IMR-90 (cell line): ENCODE data around the gene GLCE. TPM values are rescaled to one million over a fixed set of nuclear protein-coding genes. Genes with fewer than 3 reads are reported as not detected.
A peak's percentile ranks its signal among the peaks of the same experiment; 100 is the strongest.

ENCODE experiments used
- ATAC-seq: fragments of 200-7000 bp; cut with Tn5 transposase; 2 replicates; pipeline ENCODE4 v1.9.1; 2020; ENCODE audit warnings: low read depth, mild to moderate bottlenecking, moderate library complexity
- BruUV-seq: library from RNA; stranded (reverse); fragments of 400-500 nt; replicated peaks from 2 replicates; lab custom pipeline; 2021; lab: Mats Ljungman, UMichigan
- CTCF ChIA-PET: fragments of 300-600 bp; formaldehyde crosslinking; extraction: SDS; loops from one replicate; lab custom pipeline; 2021; ENCODE audit warnings: antibody characterized with exemption; lab: Yijun Ruan, JAX
- POLR2A ChIA-PET: fragments of 300-600 bp; sonication (Branson Sonifier 250); formaldehyde crosslinking; loops from one replicate; lab custom pipeline; 2022; ENCODE audit warnings: antibody characterized with exemption; ENCODE audit not compliant: unreplicated experiment; lab: Charles Lee
- DNase-seq: peaks from one replicate; pipeline ENCODE4 v3.0.0; 2013
- H2AFZ ChIP-seq: replicated peaks from 2 replicates; pipeline ENCODE3; 2013; ENCODE audit warnings: low read length, mild to moderate bottlenecking; ENCODE audit not compliant: poor library complexity
- H2AK5ac ChIP-seq: 2 replicates; pipeline ENCODE4 v1.6.1; 2013; ENCODE audit warnings: low read depth, low read length, inconsistent platforms
- H2AK9ac ChIP-seq: replicated peaks from 2 replicates; pipeline ENCODE3; 2013; ENCODE audit warnings: mild to moderate bottlenecking, low read depth, low read length, moderate library complexity; ENCODE audit not compliant: poor library complexity
- H2BK120ac ChIP-seq: 2 replicates; pipeline ENCODE4 v1.6.1; 2013; ENCODE audit warnings: low read depth, low read length, inconsistent platforms
- H2BK15ac ChIP-seq: 3 replicates; pipeline ENCODE4 v1.6.1; 2013; ENCODE audit warnings: low read depth, low read length, inconsistent platforms
- H2BK20ac ChIP-seq: 2 replicates; pipeline ENCODE4 v1.6.1; 2013; ENCODE audit warnings: low read depth, mild to moderate bottlenecking, inconsistent platforms, low read length, moderate library complexity
- H2BK5ac ChIP-seq: 2 replicates; pipeline ENCODE4 v1.6.1; 2013; ENCODE audit warnings: mild to moderate bottlenecking, low read depth, low read length, inconsistent platforms; ENCODE audit not compliant: poor library complexity, severe bottlenecking
- H3K14ac ChIP-seq: replicated peaks from 2 replicates; pipeline ENCODE4 v1.6.1; 2013; ENCODE audit warnings: low read depth, low read length, inconsistent platforms
- H3K18ac ChIP-seq: 2 replicates; pipeline ENCODE4 v1.6.1; 2013; ENCODE audit warnings: low read depth, low read length, control low read depth
- H3K23ac ChIP-seq: 2 replicates; pipeline ENCODE4 v1.6.1; 2013; ENCODE audit warnings: low read depth, low read length, inconsistent platforms
- H3K27ac ChIP-seq: 2 replicates; pipeline ENCODE4 v1.5.1; 2013; ENCODE audit warnings: mild to moderate bottlenecking, control low read depth, low read length; ENCODE audit not compliant: insufficient read depth
- H3K27me3 ChIP-seq: 2 replicates; pipeline ENCODE4 v1.6.1; 2013; ENCODE audit warnings: low read length; ENCODE audit not compliant: control insufficient read depth, insufficient read depth
- H3K36me3 ChIP-seq: 2 replicates; pipeline ENCODE4 v1.6.1; 2013; ENCODE audit warnings: low read length, mixed read lengths; ENCODE audit not compliant: control insufficient read depth, insufficient read depth
- H3K4ac ChIP-seq: 2 replicates; pipeline ENCODE4 v1.6.1; 2013; ENCODE audit warnings: low read depth, low read length, inconsistent platforms
- H3K4me1 ChIP-seq: 2 replicates; pipeline ENCODE4 v1.6.1; 2013; ENCODE audit warnings: low read length, mixed read lengths; ENCODE audit not compliant: control insufficient read depth, insufficient read depth
- H3K4me2 ChIP-seq: 2 replicates; pipeline ENCODE4 v1.6.1; 2013; ENCODE audit warnings: low read depth, mild to moderate bottlenecking, control low read depth, low read length, moderate library complexity
- H3K4me3 ChIP-seq: 2 replicates; pipeline ENCODE4 v1.5.1; 2013; ENCODE audit warnings: low read depth, mild to moderate bottlenecking, control low read depth, low read length, moderate library complexity; ENCODE audit not compliant: insufficient read depth
- H3K56ac ChIP-seq: 2 replicates; pipeline ENCODE4 v1.6.1; 2013; ENCODE audit warnings: low read length, inconsistent platforms; ENCODE audit not compliant: insufficient read depth; ENCODE audit errors: extremely low read depth
- H3K79me1 ChIP-seq, 2 experiments: 2 replicates each; pipeline ENCODE4 v1.6.1; 2013; ENCODE audit warnings: low read length in 2 of 2, inconsistent platforms in 1 of 2, low read depth in 1 of 2
- H3K9ac ChIP-seq: 2 replicates; pipeline ENCODE4 v1.6.1; 2013; ENCODE audit warnings: low read depth, low read length, control low read depth
- H3K9me1 ChIP-seq: 2 replicates; pipeline ENCODE4 v1.6.1; 2013; ENCODE audit warnings: low read length, inconsistent platforms; ENCODE audit not compliant: insufficient read depth
- H3K9me3 ChIP-seq: 2 replicates; pipeline ENCODE4 v1.6.1; 2013; ENCODE audit warnings: low read length; ENCODE audit not compliant: control insufficient read depth, insufficient read depth
- H4K20me1 ChIP-seq: 2 replicates; pipeline ENCODE4 v1.6.1; 2013; ENCODE audit warnings: low read length, inconsistent platforms; ENCODE audit not compliant: insufficient read depth
- H4K5ac ChIP-seq: 2 replicates; pipeline ENCODE4 v1.6.1; 2013; ENCODE audit warnings: mild to moderate bottlenecking, low read depth, low read length, control low read depth
- H4K8ac ChIP-seq, 2 experiments: 2 replicates each; pipeline ENCODE4 v1.6.1; 2013; ENCODE audit warnings: low read depth in 2 of 2, low read length in 2 of 2, control low read depth in 1 of 2, inconsistent platforms in 1 of 2
- H4K91ac ChIP-seq: 2 replicates; pipeline ENCODE4 v1.6.1; 2013; ENCODE audit warnings: low read depth, low read length, inconsistent platforms; ENCODE audit not compliant: insufficient read depth
- CEBPB ChIP-seq: IDR thresholded peaks from 2 replicates; pipeline ENCODE4 v1.6.1; 2012; ENCODE audit warnings: low read depth, low read length, improper control_type of control experiment
- MAFK ChIP-seq: IDR thresholded peaks from 2 replicates; pipeline ENCODE4 v1.6.1; 2012; ENCODE audit warnings: low read depth, low read length, improper control_type of control experiment
- RAD21 ChIP-seq: IDR thresholded peaks from 2 replicates; pipeline ENCODE4 v1.6.1; 2012; ENCODE audit warnings: low read length, improper control_type of control experiment
- RCOR1 ChIP-seq: IDR thresholded peaks from 2 replicates; pipeline ENCODE4 v1.6.1; 2012; ENCODE audit warnings: mild to moderate bottlenecking, low read length, improper control_type of control experiment; ENCODE audit not compliant: insufficient replicate concordance
- WGBS, 2 experiments: methylation state at CpG; one replicate each; pipeline versions ENCODE4 v1.1.5 to v1.1.7; 2013; ENCODE audit warnings: missing lambda C conversion rate in 2 of 2; ENCODE audit not compliant: insufficient read length in 1 of 2; ENCODE audit errors: extremely low coverage in 2 of 2; 5-methylcytosine and 5-hydroxymethylcytosine counted together
- dilution Hi-C: fragments of 300-500 bp; cut with HindIII; formaldehyde crosslinking; loops from one replicate; pipeline ENCODE4 v1.14.3; 2018; ENCODE audit warnings: low sequenced_read_pairs; ENCODE audit not compliant: unreplicated experiment
- in situ Hi-C: fragments of 300-500 bp; cut with MboI; formaldehyde crosslinking; loops from 3 replicates; pipeline ENCODE4 v1.14.3; 2019; ENCODE audit warnings: low sequenced_read_pairs, inconsistent platforms, mixed read lengths
- intact Hi-C: fragments of 100-400 bp; cut with micrococcal nuclease; formaldehyde crosslinking; loops from 2 replicates; pipeline ENCODE4 v1.10.0; 2022
- polyA plus RNA-seq, 3 experiments: library from polyadenylated mRNA; depleted of rRNA; stranded (reverse); fragments of >200 nt; gene quantifications; 2 replicates each; pipeline ENCODE4 v1.2.3, GENCODE V29; 2012; ENCODE audit warnings: low replicate concordance in 1 of 3
- total RNA-seq: library from RNA; depleted of rRNA; stranded (reverse); fragments of >200 nt; gene quantifications from 2 replicates; pipeline ENCODE4 v1.2.3, GENCODE V29; 2012

GLCE gene
- total and polyA plus RNA-seq, 2 of the 4 experiments (the other 2 are of a cell fraction): 15.3 to 29.6 TPM

DNA sequence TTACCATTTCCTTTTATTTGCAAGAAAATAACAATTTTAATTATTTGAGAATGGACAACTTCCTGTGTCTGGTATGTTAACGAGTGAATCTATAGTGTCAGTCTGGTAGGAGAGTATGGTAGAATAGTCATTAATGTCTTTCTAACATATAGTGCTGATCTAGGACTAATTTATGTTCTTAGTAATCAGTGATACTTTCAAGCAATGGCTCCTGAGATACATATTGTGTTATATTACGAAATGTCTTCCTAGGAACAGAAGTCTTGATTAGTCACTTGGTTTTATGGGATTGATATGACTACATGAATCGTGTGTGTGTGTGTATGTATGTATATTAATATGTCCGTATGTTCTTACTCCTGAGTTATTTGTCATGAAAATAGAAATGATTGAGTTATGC, 71.7 kb downstream of the GLCE start:
- no peak overlapping the region for H2BK5ac ChIP-seq
- no peak for ATAC-seq
- no peak overlapping the region for H3K23ac ChIP-seq
- H3K4me1 ChIP-seq: no peaks in the 10 kb centered on the region
- no peak overlapping the region for H4K91ac ChIP-seq
- H3K27ac ChIP-seq: no peak overlapping the region
- DNase-seq: peak; percentile 7
- H2BK15ac ChIP-seq: no peak overlapping the region
- CTCF ChIA-PET: no interaction called here
- no peak overlapping the region for H4K8ac ChIP-seq
- H3K14ac ChIP-seq: no peak overlapping the region
- dilution Hi-C loops (no loop called here), intact Hi-C loops (no loop called here), in situ Hi-C loops (no loop called here)
- no peak overlapping the region for H2BK20ac ChIP-seq
- no peak overlapping the region for H3K4me3 ChIP-seq
- no peaks in the 10 kb centered on the region for H4K20me1 ChIP-seq
- H2AFZ ChIP-seq: no peak overlapping the region
- no peak overlapping the region for H3K56ac ChIP-seq
- no peak overlapping the region for H3K4ac ChIP-seq
- H4K5ac ChIP-seq: no peak overlapping the region
- H3K9me3 ChIP-seq: no peaks in the 10 kb centered on the region
- H3K36me3 ChIP-seq: no peaks in the 10 kb centered on the region
- WGBS, 2 experiments: no CpG with 5 or more reads among the region's 4 CpGs
- H3K9me1 ChIP-seq: no peaks in the 10 kb centered on the region
- H2BK120ac ChIP-seq: no peak overlapping the region
- no peaks in the 10 kb centered on the region for H3K27me3 ChIP-seq
- no peak overlapping the region for H3K18ac ChIP-seq
- no peak overlapping the region for H2AK5ac ChIP-seq
- H3K4me2 ChIP-seq: no peak overlapping the region
- no TSS peak for BruUV-seq
- no peak for TF ChIP-seq MAFK
- TF ChIP-seq CEBPB: peak; percentile 60
- no peak for TF ChIP-seq RCOR1
- no peak for TF ChIP-seq RAD21
- H3K79me1 ChIP-seq: no peaks in the 10 kb centered on the region
- no peak overlapping the region for H2AK9ac ChIP-seq
- H3K9ac ChIP-seq: no peak overlapping the region
- POLR2A ChIA-PET: no interaction called here
